A549 treated with RU486 at 1 μM for 4 hours (cell line): Measurements from ENCODE around the gene CXCL8. TPM values are rescaled to one million over a fixed set of nuclear protein-coding genes. Genes with fewer than 3 reads are reported as not detected.

ENCODE experiments used
- total RNA-seq: library from RNA; stranded (reverse); fragments of 200-300 nt; extraction: Qiagen RNA extraction; gene quantifications from 5 replicates; pipeline ENCODE4 v1.2.3, GENCODE V29; 2022; ENCODE audit warnings: low read depth

CXCL8 gene
- 8.0 to 17.8 TPM (median 13.6 TPM) in 5 replicates for total RNA-seq

DNA sequence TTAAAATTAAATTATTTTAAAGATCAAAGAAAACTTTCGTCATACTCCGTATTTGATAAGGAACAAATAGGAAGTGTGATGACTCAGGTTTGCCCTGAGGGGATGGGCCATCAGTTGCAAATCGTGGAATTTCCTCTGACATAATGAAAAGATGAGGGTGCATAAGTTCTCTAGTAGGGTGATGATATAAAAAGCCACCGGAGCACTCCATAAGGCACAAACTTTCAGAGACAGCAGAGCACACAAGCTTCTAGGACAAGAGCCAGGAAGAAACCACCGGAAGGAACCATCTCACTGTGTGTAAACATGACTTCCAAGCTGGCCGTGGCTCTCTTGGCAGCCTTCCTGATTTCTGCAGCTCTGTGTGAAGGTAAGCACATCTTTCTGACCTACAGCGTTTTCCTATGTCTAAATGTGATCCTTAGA is at the start of gene CXCL8:
Gene CXCL8 (plus strand): TSS at position 217 of the 426 bp plus-strand sequence. CDS start 90 bp downstream, at position 307.

Other genes starting within 250 kb of the CXCL8 start
- 0.54 to 1.1 TPM (median 0.90 TPM) in 5 replicates for gene RASSF6, start 120.1 kb upstream of the CXCL8 start, total RNA-seq
- gene CXCL6, start 96.1 kb downstream of the CXCL8 start, total RNA-seq, result not detected in 5 replicates
- not detected in 5 replicates for gene PF4V1, start 112.7 kb downstream of the CXCL8 start, total RNA-seq
- 10.8 to 15.6 TPM (median 11.7 TPM) in 5 replicates for gene CXCL1, start 128.8 kb downstream of the CXCL8 start, total RNA-seq
- gene PF4, start 241.5 kb downstream of the CXCL8 start, total RNA-seq, result 0.39 to 1.3 TPM (median 0.55 TPM) in 5 replicates
- gene PPBP, start 247.6 kb downstream of the CXCL8 start, total RNA-seq, result 0.20 to 0.21 TPM in 2 of 5 replicates, not detected in the others